Mesothelial cell of epicardium (in vitro differentiated cells): ENCODE data around the gene CYTH1. TPM values are rescaled to one million over a fixed set of nuclear protein-coding genes. Genes with fewer than 3 reads are reported as not detected.

ENCODE experiments used
- DNase-seq, 2 experiments: peaks; one replicate each; pipeline ENCODE4 v3.0.0; 2021; ENCODE audit warnings: low spot score in 2 of 2; ENCODE audit not compliant: unreplicated experiment in 2 of 2
- H3K27ac Mint-ChIP-seq: 2 replicates; pipeline ENCODE4 v1.8.0; 2021; ENCODE audit warnings: mixed read lengths
- H3K27me3 Mint-ChIP-seq: 2 replicates; pipeline ENCODE4 v1.8.0; 2021; ENCODE audit warnings: low read depth, mixed read lengths
- H3K36me3 Mint-ChIP-seq: 2 replicates; pipeline ENCODE4 v1.8.0; 2021; ENCODE audit warnings: mixed read lengths
- H3K4me1 Mint-ChIP-seq: 2 replicates; pipeline ENCODE4 v1.8.0; 2021; ENCODE audit warnings: mixed read lengths
- H3K4me3 Mint-ChIP-seq: 2 replicates; pipeline ENCODE4 v1.8.0; 2021; ENCODE audit warnings: mild to moderate bottlenecking, moderate library complexity, mixed read lengths
- H3K9me3 Mint-ChIP-seq: 2 replicates; pipeline ENCODE4 v1.8.0; 2021; ENCODE audit warnings: mixed read lengths
- total RNA-seq: library from RNA; stranded (reverse); gene quantifications from 3 replicates; pipeline ENCODE4 v1.2.1, GENCODE V29; 2021
- TF ChIP-seq, protein P1 (sequence below): fragments of 200-600 bp; sonication (generic); IDR thresholded peaks from one replicate; pipeline ENCODE4 v1.5.0; 2021; ENCODE audit warnings: antibody characterized with exemption; ENCODE audit not compliant: unreplicated experiment

The CYTH1 gene
- total RNA-seq, 1 donor from 2014 or later, result 42.8 TPM

DNA sequence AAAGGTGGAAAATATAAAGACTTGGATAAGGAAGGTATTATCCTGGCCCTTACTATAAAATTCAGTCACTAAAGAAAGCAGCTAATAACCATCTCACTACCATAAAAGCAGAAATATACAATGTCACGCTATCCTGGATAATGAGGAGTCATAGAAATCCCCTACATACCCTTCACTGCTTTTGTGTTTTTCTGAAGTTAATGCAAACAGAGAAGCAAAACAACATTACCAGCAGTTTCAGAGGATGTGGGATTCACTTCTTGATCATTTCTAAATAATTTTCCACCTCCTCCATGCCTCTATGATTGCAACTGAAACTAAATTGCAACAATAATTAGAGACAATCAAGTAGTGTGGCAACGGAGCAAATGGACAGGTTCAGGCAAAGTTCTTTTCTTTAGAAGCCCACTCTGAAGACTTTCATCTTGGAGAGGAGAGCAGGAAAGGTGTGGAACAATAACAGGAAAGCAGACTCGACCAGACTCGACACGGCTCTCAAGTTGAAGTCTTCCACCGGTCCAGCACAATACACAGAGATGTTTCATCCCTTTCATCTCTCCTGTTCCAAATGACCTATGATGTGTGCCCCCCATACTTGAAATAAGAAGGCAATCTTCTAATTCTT is 10.2 kb downstream of the CYTH1 start:
- Mint-ChIP-seq H3K36me3 (no peaks in the 10 kb centered on the region), H3K9me3 (no peaks in the 10 kb centered on the region), H3K4me1 (peaks cover 26% of the 10 kb centered on the region), H3K27me3 (no peaks in the 10 kb centered on the region), H3K27ac (peak overlapping the region; percentile 76), H3K4me3 (no peak overlapping the region)
- TF ChIP-seq, protein P1, sequence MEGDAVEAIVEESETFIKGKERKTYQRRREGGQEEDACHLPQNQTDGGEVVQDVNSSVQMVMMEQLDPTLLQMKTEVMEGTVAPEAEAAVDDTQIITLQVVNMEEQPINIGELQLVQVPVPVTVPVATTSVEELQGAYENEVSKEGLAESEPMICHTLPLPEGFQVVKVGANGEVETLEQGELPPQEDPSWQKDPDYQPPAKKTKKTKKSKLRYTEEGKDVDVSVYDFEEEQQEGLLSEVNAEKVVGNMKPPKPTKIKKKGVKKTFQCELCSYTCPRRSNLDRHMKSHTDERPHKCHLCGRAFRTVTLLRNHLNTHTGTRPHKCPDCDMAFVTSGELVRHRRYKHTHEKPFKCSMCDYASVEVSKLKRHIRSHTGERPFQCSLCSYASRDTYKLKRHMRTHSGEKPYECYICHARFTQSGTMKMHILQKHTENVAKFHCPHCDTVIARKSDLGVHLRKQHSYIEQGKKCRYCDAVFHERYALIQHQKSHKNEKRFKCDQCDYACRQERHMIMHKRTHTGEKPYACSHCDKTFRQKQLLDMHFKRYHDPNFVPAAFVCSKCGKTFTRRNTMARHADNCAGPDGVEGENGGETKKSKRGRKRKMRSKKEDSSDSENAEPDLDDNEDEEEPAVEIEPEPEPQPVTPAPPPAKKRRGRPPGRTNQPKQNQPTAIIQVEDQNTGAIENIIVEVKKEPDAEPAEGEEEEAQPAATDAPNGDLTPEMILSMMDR, result no peak
- DNase-seq, result no peak

DNA sequence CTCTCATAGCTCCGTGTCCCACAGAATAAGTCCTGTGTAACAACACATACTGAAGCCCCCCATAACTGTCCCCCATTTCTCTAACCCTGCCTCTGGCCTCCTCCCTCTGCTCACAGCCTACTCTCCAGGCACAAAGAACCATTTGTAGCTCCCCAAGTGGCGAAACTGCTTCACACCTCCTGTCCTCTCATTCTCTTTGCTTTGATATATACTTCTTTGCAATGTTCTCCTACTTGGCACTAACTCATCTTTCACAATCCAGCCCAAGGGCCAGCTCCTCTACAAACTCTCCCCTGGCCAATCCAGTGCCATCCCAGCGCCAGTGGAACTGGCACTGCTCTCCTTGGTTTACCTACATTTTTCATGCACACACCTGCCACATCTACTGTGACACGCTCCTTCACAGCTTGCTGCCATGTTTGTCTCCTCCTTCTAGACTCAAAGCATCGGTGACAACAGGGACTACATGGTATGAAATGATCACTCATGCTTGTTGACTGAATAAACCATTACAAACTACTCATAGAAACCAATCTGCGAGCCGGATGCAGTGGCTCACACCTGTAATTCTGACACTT is 12.8 kb downstream of the CYTH1 start:
- H3K27me3 Mint-ChIP-seq, result no peaks in the 10 kb centered on the region
- no peaks in the 10 kb centered on the region for H3K36me3 Mint-ChIP-seq
- no peaks in the 10 kb centered on the region for H3K9me3 Mint-ChIP-seq
- TF ChIP-seq, protein P1, result no peak
- no peak for DNase-seq
- no peak overlapping the region for H3K4me3 Mint-ChIP-seq
- no peak overlapping the region for H3K27ac Mint-ChIP-seq
- H3K4me1 Mint-ChIP-seq, result peaks cover 23% of the 10 kb centered on the region

DNA sequence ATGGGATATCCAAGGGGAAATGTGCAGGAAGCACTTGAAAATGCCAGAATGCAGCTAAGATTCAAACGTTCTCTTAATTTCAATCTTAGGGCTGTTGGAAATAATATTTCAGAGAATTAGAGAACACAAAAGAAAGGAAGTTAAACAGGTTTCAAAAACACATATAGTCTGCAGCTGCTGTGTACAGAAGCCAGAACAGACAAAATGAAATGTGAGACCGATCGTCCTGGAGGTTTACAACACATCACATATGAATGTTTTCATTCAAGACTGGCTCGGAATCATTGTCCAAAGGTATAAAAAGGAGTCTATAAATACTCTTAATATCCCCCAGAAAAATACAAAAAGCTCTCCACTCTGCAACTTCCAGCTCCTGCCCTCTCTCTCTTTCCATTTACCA is 14.3 kb downstream of the CYTH1 start:
- H3K27me3 Mint-ChIP-seq, result no peaks in the 10 kb centered on the region
- no peak overlapping the region for H3K4me3 Mint-ChIP-seq
- H3K36me3 Mint-ChIP-seq, result no peaks in the 10 kb centered on the region
- H3K4me1 Mint-ChIP-seq, result peaks cover 19% of the 10 kb centered on the region
- no peak overlapping the region for H3K27ac Mint-ChIP-seq
- no peak for DNase-seq
- TF ChIP-seq, protein P1, result no peak
- no peaks in the 10 kb centered on the region for H3K9me3 Mint-ChIP-seq

DNA sequence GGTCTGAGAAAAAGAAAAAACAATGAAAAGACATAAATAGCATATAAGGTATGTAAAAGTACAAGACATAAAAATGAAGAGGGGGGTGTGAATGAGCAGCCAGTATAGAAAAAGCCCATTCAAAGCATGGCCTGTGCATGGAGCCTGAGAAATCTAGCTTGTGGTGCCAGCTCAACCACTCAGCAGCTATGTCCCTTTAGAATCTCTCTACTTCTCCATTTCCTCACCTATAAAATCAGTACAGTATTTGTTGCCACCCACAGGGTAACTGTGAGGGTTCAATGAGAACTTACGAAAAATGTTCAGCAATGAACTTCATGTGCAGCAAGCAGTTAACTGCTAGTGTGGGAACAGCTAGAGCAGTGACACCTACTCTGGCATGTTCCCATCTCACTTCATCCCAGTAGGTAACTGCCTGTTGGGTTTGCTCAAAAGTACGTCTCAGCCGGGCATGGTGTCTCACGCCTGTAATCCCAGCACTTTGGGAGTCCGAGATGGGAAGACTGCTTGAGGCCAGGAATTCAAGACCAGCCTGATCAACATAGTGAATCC is 15.3 kb downstream of the CYTH1 start:
- Mint-ChIP-seq H3K4me1 (peaks cover 22% of the 10 kb centered on the region), H3K27me3 (no peaks in the 10 kb centered on the region), H3K4me3 (no peak overlapping the region), H3K36me3 (no peaks in the 10 kb centered on the region), H3K9me3 (no peaks in the 10 kb centered on the region), H3K27ac (no peak overlapping the region)
- DNase-seq, result no peak
- TF ChIP-seq, protein P1, result no peak

DNA sequence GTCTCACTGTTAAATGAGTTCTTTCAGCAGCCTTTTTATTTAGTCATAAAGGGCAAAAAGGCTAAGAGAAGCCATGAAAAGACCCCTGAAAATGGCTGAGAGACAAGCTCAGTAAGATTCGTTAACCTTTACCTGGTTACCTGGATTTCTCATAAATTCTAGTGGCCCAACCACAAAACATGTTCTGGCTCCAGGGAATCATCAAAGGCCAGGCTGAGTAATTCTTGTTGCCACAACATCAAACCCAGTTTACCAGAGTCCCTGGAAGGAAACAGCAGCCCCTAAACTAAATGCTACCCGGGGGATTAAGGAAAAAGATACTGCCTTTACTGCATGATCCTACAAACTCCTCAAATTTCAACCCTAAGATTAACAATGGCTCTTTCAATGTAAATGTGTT is 15.8 kb downstream of the CYTH1 start:
- Mint-ChIP-seq H3K4me1 (peaks cover 24% of the 10 kb centered on the region), H3K36me3 (no peaks in the 10 kb centered on the region), H3K27me3 (no peaks in the 10 kb centered on the region), H3K27ac (no peak overlapping the region), H3K9me3 (no peaks in the 10 kb centered on the region), H3K4me3 (no peak overlapping the region)
- no peak for DNase-seq
- TF ChIP-seq, protein P1, result no peak
